ENCODE measurements around the gene CLIP1. TPM values are rescaled to one million over a fixed set of nuclear protein-coding genes. Genes with fewer than 3 reads are reported as not detected.

Gene CLIP1
- total RNA-seq, 1 experiment from 2014 or later = 42.9 TPM

- H3K4me2 ChIP-seq (ENCODE audit: low read length) = no peak overlapping the region
- intact Hi-C loops (cut with micrococcal nuclease) = no loop called here
Observed at GRCh38 chr12:122322501-122322900, 100.0 kb downstream of the CLIP1 start.

More at GRCh38 chr12:122322501-122322900, 100.0 kb downstream of the CLIP1 start:
- H3K79me2 ChIP-seq (ENCODE audit: insufficient read depth, low read length) = no peaks in the 10 kb centered on the region
- ATAC-seq (no peak), DNase-seq (ENCODE audit: low read depth, low spot score) (no peak)
- H3K27ac ChIP-seq (ENCODE audit: low read depth, low read length) = no peak overlapping the region
- RAD21 ChIA-PET (ENCODE audit: low non-redundant PET in 1 of 2, low total read pairs in 2 of 2, uncharacterized antibody in 2 of 2, unreplicated experiment in 2 of 2) = no interaction called here
- no peaks in the 10 kb centered on the region for H4K20me1 ChIP-seq (ENCODE audit: insufficient read depth)
- no peaks in the 10 kb centered on the region for H3K9me2 ChIP-seq (ENCODE audit: insufficient read depth)
- POLR2A ChIA-PET = no interaction called here
- H3K27me3 ChIP-seq (ENCODE audit: insufficient read depth, low read length) = no peaks in the 10 kb centered on the region
- no peaks in the 10 kb centered on the region for H3K9me3 ChIP-seq (ENCODE audit: control insufficient read depth in 1 of 2, insufficient read depth in 1 of 2, low read depth in 1 of 2, low read length in 2 of 2)
- CTCF ChIA-PET = interaction anchor here (2.6 kb wide), 1 partner anchor 14 kb away, joined by 8 read pairs; no protein-coding TSS in a partner anchor
- no peak for TF ChIP-seq SRF (IDR thresholded peaks at IDR 0.05; ENCODE audit: low read depth)
- no peak for TF ChIP-seq ZFX (IDR thresholded peaks at IDR 0.05)
- no peak for TF ChIP-seq SIN3A (IDR thresholded peaks at IDR 0.05; ENCODE audit: low read depth)
- TF ChIP-seq POLR2AphosphoS5 (IDR thresholded peaks at IDR 0.05; ENCODE audit: low read depth, low read length) = no peak
- no peak for TF ChIP-seq JUND (IDR thresholded peaks at IDR 0.05)
- TF ChIP-seq CEBPB (IDR thresholded peaks at IDR 0.05; ENCODE audit: low read depth) = no peak
- no peak for TF ChIP-seq POLR2A (IDR thresholded peaks at IDR 0.05; ENCODE audit: borderline replicate concordance, extremely low read depth, insufficient read depth, insufficient read length)
- TF ChIP-seq TCF7L2 (IDR thresholded peaks at IDR 0.05; ENCODE audit: borderline replicate concordance, extremely low read depth, insufficient read depth, insufficient read length) = no peak
- TF ChIP-seq SP1 (IDR thresholded peaks at IDR 0.05; ENCODE audit: low read depth) = no peak
- no peak for TF ChIP-seq FOSL1 (IDR thresholded peaks at IDR 0.05; ENCODE audit: low read depth)
- TF ChIP-seq ZBTB33 (IDR thresholded peaks at IDR 0.05; ENCODE audit: extremely low read depth, insufficient replicate concordance, low read length) = no peak
- no peak for TF ChIP-seq EZH2 (IDR thresholded peaks at IDR 0.05)
- no peak for TF ChIP-seq ZNF274 (IDR thresholded peaks at IDR 0.05; ENCODE audit: low read depth, low read length)
- TF ChIP-seq ELF1 (IDR thresholded peaks at IDR 0.05; ENCODE audit: borderline replicate concordance, low read depth) = no peak
- no peak for TF ChIP-seq EZH2phosphoT487 (IDR thresholded peaks at IDR 0.05; ENCODE audit: borderline replicate concordance)
- no peak for TF ChIP-seq MAX (IDR thresholded peaks at IDR 0.05)
- no peak for TF ChIP-seq EGR1 (IDR thresholded peaks at IDR 0.05; ENCODE audit: low read depth)
- H3K4me1 ChIP-seq (ENCODE audit: control insufficient read depth in 1 of 2, insufficient read depth in 2 of 2, low read length in 2 of 2) = peaks cover 0 to 4% of the 10 kb centered on the region in 2 experiments; a peak in 1 of 4 replicates
- no peak overlapping the region for H3K4me3 ChIP-seq (replicated peaks in 1 of 2; ENCODE audit: low read depth in 1 of 2, low read length in 2 of 2)
- no peak overlapping the region for H3K9ac ChIP-seq (ENCODE audit: low read length)
- H2AFZ ChIP-seq (ENCODE audit: low read depth, low read length, poor library complexity, severe bottlenecking) = no peak overlapping the region
- H3K36me3 ChIP-seq (ENCODE audit: control insufficient read depth in 1 of 2, insufficient read depth in 2 of 2, low read length in 2 of 2) = peaks cover 5 to 6% of the 10 kb centered on the region in 2 experiments
- BruUV-seq (replicated peaks) = no TSS peak

Data from HCT116 (cell line).